ENCODE data around the gene LARGE1. TPM values are rescaled to one million over a fixed set of nuclear protein-coding genes. Genes with fewer than 3 reads are reported as not detected.

Gene LARGE1
- total and polyA plus RNA-seq, 2 of the 4 experiments (the other 2 are of a cell fraction), result 6.2 to 12.4 TPM

- no peak overlapping the region for H3K4me2 ChIP-seq (ENCODE audit: low read depth, low read length)
- no peak for TF ChIP-seq CTCF (conservative IDR thresholded peaks at IDR 0.05; ENCODE audit: low read depth, low read length)
- TF ChIP-seq FOS (IDR thresholded peaks at IDR 0.05; ENCODE audit: low read depth, low read length), result no peak
- TF ChIP-seq MAFK (IDR thresholded peaks at IDR 0.05; ENCODE audit: low read depth, low read length), result no peak
- no peak for TF ChIP-seq MXI1 (IDR thresholded peaks at IDR 0.05; ENCODE audit: borderline replicate concordance, low read depth, low read length)
- TF ChIP-seq ELK1 (IDR thresholded peaks at IDR 0.05; ENCODE audit: borderline replicate concordance, low read depth, low read length), result no peak
- TF ChIP-seq RAD21 (IDR thresholded peaks at IDR 0.05; ENCODE audit: low read length), result no peak
- TF ChIP-seq CHD1 (IDR thresholded peaks at IDR 0.05; ENCODE audit: low read depth, low read length), result no peak
- no peak for TF ChIP-seq USF2 (IDR thresholded peaks at IDR 0.05; ENCODE audit: low read depth, low read length)
- no peak for TF ChIP-seq NFE2L2 (IDR thresholded peaks at IDR 0.05; ENCODE audit: low read depth, low read length)
- no peak for TF ChIP-seq BHLHE40 (IDR thresholded peaks at IDR 0.05; ENCODE audit: low read depth, low read length)
- TF ChIP-seq SMC3 (IDR thresholded peaks at IDR 0.05; ENCODE audit: low read depth, low read length), result no peak
- TF ChIP-seq RFX5 (IDR thresholded peaks at IDR 0.05; ENCODE audit: low read depth, low read length), result no peak
- H3K36me3 ChIP-seq (ENCODE audit: control insufficient read depth, insufficient read depth, low read length), result no peaks in the 10 kb centered on the region
- no peaks in the 10 kb centered on the region for H4K20me1 ChIP-seq (ENCODE audit: insufficient read depth, low read length)
- H3K56ac ChIP-seq (ENCODE audit: extremely low read depth, insufficient read depth, low read length), result no peak overlapping the region
- no peak overlapping the region for H2AFZ ChIP-seq (replicated peaks; ENCODE audit: low read length, poor library complexity)
- intact Hi-C loops (cut with micrococcal nuclease), result no loop called here
- H3K4ac ChIP-seq (ENCODE audit: low read depth, low read length), result no peak overlapping the region
- 53% methylated on average over 6 of the region's 9 CpGs; no CpG with 5 or more reads in 1 of the 2 experiments for WGBS, 2 experiments (ENCODE audit: extremely low coverage in 2 of 2, insufficient read length in 1 of 2)
- no peak for DNase-seq
- no peak overlapping the region for H2BK5ac ChIP-seq (ENCODE audit: low read depth, low read length, poor library complexity, severe bottlenecking)
- no peak overlapping the region for H3K27ac ChIP-seq (ENCODE audit: insufficient read depth, low read length)
- CTCF ChIA-PET, result no interaction called here
- H3K4me3 ChIP-seq (ENCODE audit: insufficient read depth, low read depth, low read length), result no peak overlapping the region
- H3K14ac ChIP-seq (replicated peaks; ENCODE audit: low read depth, low read length), result no peak overlapping the region
- dilution Hi-C loops (cut with HindIII; ENCODE audit: low sequenced_read_pairs, unreplicated experiment), result no loop called here
- H3K9ac ChIP-seq (ENCODE audit: low read depth, low read length), result no peak overlapping the region
- H4K8ac ChIP-seq (ENCODE audit: low read depth in 2 of 2, low read length in 2 of 2), result no peak overlapping the region
- no peak overlapping the region for H2BK20ac ChIP-seq (ENCODE audit: low read depth, low read length)
- no peaks in the 10 kb centered on the region for H3K79me1 ChIP-seq (ENCODE audit: low read depth in 1 of 2, low read length in 2 of 2)
- no peak overlapping the region for H2AK5ac ChIP-seq (ENCODE audit: low read depth, low read length)
- H2AK9ac ChIP-seq (replicated peaks; ENCODE audit: low read depth, low read length, poor library complexity), result no peak overlapping the region
- H3K9me3 ChIP-seq (ENCODE audit: control insufficient read depth, insufficient read depth, low read length), result no peaks in the 10 kb centered on the region
- POLR2A ChIA-PET (ENCODE audit: unreplicated experiment), result no interaction called here
- no peaks in the 10 kb centered on the region; the same call in 1 of the 2 replicates for H3K9me1 ChIP-seq (ENCODE audit: insufficient read depth, low read length)
- H4K91ac ChIP-seq (ENCODE audit: insufficient read depth, low read depth, low read length), result no peak overlapping the region
- in situ Hi-C loops (cut with MboI; ENCODE audit: low sequenced_read_pairs), result no loop called here
- no peak overlapping the region for H4K5ac ChIP-seq (ENCODE audit: low read depth, low read length)
- no peaks in the 10 kb centered on the region for H3K27me3 ChIP-seq (ENCODE audit: control insufficient read depth, insufficient read depth, low read length)
- no peak overlapping the region for H2BK15ac ChIP-seq (ENCODE audit: low read depth, low read length)
- no peak overlapping the region for H3K18ac ChIP-seq (ENCODE audit: low read depth, low read length)
- H3K4me1 ChIP-seq (ENCODE audit: control insufficient read depth, insufficient read depth, low read length), result no peaks in the 10 kb centered on the region; the same call in 1 of the 2 replicates
- no peak overlapping the region for H2BK120ac ChIP-seq (ENCODE audit: low read depth, low read length)
- BruUV-seq (replicated peaks), result no TSS peak
- ATAC-seq (ENCODE audit: low read depth), result no peak
- no peak overlapping the region for H3K23ac ChIP-seq (ENCODE audit: low read depth, low read length)
Measured at GRCh38 chr22:33757802-33758483, 162.3 kb downstream of the LARGE1 start.

Measured in IMR-90 (cell line).